Left ventricle myocardium superior (tissue), 1 donor: ENCODE data around the gene TEX9. TPM values are rescaled to one million over a fixed set of nuclear protein-coding genes. Genes with fewer than 3 reads are reported as not detected.

Experiments
- ATAC-seq: fragments of 200-7000 bp; cut with Tn5 transposase; one replicate; pipeline ENCODE4 v1.9.1; 2020; ENCODE audit warnings: mild to moderate bottlenecking, moderate library complexity
- DNase-seq: peaks from one replicate; pipeline ENCODE4 v3.0.0-alpha.2; 2020
- intact Hi-C: fragments of 100-400 bp; cut with micrococcal nuclease; formaldehyde crosslinking; loops from one replicate; pipeline ENCODE4 v1.11.0; 2022
- total RNA-seq: library from RNA; stranded (reverse); fragmentation: NEBNext Ultra II Directional; extraction: Animal tissue kit (Norgen Biotek cat#: 25700); gene quantifications from one replicate; pipeline ENCODE4 v1.2.1, GENCODE V29; 2021
- donor health status: DM: no; HTN: yes; CAD: no; lungs with severe emphysema.

Gene TEX9
- total RNA-seq, 1 donor from 2014 or later = 0.40 TPM

DNA sequence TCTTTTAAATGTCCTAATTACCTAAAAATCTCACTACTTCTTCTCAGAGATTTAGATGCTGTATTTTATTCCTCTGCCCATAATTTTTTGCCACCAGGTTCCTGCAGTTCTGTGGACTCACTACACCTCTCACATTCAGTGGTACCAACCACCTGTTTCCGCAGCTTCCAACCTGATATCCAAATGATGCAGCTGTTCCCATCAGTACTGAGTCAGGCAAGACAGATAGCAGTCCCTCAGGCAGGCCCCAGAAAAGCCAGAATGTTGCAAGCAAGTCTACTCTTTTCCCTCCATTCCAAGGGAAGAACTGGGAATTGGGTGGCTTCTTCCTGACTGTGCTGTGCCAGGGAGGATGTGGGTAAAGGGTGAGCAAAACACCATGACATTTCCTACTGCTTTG lies 60.8 kb downstream of the TEX9 start:
- intact Hi-C loops = no loop called here
- ATAC-seq (no peak), DNase-seq (no peak)

DNA sequence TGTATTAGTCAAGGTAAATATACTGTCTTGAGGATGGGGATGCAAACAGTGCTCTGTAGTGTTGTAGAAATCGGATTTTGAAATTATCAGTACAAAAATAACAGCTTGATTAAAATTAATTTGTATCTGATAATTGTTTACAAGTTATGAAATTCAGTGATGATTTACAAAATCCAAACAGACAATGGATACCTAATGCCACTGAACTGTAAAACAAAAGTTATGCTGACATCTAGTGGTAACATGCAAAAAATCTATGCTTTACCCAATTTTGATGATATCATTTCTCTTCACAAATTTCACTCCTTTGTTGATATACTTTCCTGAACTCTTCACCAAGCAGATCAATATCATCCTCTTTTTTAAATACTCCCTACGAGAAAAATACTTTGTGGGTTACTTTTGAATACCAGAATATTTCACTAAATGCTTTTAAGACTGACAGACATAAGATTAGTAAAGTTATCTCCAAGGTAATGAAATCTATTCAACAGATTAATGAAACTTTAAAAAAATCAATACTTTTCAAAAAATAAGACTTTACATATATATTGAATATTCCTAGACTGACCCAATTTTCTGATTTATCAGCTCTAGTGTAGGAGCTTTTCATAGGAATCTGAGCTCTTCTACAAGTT lies 63.7 kb downstream of the TEX9 start:
- no peak for ATAC-seq
- DNase-seq = no peak
- intact Hi-C loops = no loop called here

DNA sequence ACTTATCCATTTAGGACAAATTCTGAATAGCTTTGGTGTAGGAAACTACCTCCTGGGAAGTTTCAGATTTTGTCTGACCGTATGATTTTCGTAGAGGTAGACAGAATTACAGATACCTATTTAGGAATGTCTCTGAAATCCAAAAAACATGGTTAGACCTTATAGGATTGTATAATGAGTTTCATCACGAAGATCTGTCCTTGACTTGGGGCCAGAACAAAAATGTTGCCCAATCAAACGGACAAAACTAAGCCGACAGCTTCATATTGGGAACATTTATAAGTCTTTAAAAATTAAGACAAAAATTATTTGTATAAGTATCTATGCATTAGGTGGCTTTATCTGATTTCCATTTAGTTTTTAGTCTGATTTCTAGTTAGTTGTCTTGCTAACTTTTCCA lies 67.1 kb downstream of the TEX9 start:
- DNase-seq (no peak), ATAC-seq (no peak)
- intact Hi-C loops = no loop called here

DNA sequence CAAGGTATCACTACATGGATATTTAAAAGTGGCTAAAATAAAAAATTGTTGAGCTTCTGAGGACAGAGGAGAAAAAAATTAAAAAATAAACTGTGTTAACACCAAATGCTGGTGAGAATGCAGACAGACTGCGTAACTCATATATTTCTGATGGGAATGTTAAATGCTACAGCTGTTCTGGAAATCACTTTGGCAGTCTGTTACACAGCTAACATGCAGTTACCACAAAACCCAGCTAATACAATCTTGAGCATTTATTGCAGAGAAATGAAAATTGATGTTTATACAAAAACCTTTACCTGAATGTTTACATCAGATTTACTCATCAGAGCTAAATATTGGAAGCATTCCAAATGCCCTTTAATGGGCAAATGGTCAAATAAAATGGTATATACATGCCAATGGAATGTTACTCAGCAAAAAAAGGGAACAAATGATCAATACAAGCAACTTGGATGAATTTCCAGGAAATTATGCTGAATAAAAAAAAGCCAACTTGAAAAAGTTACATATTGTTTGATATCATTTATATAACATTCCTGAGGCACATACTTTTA lies 75.1 kb downstream of the TEX9 start:
- intact Hi-C loops = no loop called here
- no peak for ATAC-seq
- DNase-seq = no peak

DNA sequence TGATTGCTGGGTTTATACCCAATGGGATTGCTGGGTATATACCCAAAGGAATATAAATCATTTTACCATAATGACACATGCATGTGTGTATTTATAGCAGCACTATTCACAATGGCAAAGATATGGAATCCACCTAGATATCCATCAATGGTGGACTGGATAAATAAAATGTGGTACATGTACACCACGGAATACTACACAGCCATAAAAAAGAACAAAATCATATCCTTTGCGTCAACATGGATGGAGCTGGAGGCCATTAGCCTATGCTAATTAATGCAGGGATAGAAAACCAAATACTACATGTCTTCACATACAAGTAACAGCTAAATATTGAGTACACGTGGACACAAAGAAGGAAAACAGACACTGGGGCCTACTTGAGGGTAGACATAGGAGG lies 77.1 kb downstream of the TEX9 start:
- intact Hi-C loops = no loop called here
- ATAC-seq = no peak
- DNase-seq = no peak

DNA sequence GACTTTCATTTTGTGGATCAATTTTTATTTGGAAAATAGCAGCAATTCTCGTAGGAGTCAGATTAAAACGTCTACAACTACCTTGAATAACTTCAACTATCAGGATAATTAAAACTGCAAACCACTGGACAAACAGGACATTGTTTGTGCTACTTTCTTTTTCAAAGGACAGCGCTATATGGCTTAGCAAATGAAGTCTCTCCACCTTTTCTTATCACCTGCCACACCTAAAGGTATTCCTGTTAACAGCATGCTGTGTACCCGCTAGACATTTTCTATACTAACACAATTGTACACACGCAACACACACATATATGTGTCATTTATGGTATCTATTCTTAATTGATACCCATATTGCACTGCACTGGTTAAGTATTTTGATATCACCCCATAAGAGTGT lies 80.5 kb downstream of the TEX9 start:
- ATAC-seq (no peak), DNase-seq (no peak)
- intact Hi-C loops = no loop called here

DNA sequence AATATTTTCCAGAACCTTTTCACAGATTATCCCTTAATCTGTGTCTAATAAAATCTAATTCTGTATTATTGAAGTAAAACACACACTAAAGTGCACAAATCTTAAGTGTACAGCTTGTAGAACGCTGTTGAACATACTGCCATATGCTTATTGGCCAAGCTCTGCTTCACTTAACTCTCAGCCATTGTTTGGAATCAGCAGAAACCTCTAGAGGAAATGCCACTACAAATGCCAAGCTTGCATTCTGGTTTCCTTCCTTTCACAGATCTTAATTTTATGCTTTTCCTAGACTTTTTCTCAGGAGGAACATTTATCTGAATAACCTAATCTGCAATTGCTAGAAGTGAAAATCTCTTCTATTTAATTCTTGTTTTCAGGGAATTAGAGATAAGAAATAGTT lies 89.6 kb downstream of the TEX9 start:
- intact Hi-C loops = no loop called here
- ATAC-seq (no peak), DNase-seq (no peak)

DNA sequence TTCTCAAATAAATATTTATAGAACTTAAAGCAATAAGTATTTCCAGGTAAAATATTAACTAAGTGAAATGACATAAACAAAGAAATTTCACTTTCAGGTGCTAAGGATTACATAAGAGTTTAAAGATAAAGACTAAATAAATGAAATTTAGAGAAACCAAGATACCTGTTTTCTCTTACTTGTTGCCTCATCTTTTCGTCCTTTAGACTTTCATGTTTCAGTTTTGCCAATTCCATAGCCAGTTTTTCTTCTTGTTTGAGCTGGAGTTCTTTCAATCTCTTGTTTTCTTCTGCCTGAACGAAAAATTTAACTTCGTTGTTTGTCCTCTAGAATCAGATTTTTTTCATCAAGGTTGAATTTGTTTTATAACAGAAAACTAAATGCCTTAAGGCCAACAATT lies 91.0 kb downstream of the TEX9 start:
- ATAC-seq (no peak), DNase-seq (no peak)
- intact Hi-C loops = no loop called here

DNA sequence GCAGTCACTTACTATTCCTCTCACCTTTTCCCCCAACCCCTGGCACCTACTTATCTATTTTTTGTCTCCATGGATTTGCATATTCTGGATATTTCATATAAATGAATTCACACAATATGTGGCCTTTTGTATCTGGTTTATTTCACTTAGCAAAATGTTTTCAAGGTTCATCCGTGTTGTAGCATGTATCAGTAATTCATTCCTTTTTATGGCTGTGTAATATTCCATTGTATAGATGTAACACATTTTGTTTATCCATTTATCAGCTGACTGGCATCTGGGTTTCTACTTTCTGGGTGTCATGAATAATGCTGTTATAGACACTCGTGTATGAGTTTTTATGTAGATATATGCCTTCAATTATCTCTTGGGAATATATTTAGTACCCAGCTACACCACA lies 93.9 kb downstream of the TEX9 start:
- ATAC-seq = no peak
- intact Hi-C loops = no loop called here
- no peak for DNase-seq

DNA sequence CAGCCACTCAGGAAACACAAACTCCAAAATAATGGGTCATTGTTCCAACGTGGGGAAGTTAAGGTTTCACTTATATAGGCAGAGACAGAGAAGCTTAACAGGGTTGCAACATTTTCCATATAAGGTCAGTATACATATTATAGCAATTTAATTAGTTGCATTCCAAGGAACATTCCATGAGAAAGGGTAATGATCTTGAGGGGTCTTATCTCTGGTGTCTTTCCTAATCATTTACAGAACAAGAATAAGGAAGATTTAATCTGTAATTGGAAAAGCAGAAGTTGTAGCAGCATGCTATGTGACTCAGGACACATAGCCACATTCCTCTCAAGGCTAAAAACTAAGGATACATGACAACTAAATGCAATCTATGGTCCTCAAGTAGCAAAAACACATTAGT lies 94.8 kb downstream of the TEX9 start:
- ATAC-seq (no peak), DNase-seq (no peak)
- intact Hi-C loops = no loop called here

DNA sequence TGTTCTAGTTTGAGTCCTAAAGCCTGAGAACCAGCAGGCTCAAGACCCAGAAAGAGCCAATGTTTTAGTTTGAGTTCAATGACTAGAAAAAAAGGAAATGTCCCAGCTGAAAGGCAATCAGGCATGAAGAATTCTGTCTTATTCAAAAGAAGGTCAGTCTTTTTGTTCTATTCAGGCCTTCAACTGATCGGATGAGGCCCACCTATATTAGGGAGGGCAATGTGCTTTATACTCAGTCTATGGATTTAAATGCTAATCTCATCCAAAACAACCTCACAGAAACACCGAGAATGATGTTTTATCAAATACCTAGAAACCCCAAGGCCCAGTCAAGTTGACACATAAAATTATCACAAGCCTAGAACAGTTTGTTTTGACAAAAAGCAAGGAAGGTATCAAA lies 95.7 kb downstream of the TEX9 start:
- intact Hi-C loops = no loop called here
- ATAC-seq (no peak), DNase-seq (no peak)

DNA sequence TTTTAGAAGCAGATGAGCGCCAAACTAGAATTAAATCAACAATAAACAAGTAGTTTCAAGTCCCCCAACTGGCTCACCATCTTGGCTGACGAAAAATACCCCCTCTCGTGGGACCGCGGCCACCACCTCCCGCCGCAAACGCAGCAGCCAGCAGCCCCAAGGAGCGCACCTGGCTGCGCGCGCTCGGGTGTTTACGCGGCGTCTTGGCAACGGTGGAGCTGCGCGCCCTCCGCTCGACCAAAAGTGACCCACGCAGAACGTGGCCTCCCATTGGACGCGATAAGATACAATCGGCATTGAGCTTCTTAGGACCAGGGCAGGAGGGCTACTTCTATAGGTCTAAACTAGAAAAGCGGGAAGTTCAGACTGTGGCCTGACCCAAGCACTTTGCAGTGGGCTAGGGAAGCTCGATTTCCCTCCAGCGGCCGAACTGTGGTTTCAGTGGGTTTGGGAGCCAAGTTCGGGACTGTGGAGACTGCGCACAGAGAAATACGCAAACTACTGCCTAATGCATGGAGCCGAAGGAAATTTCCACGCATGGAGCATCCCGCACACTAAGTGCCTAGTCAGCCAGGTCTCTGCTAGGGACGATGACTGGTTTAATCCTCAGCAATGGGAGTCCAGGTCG lies 99.8 kb downstream of the TEX9 start, which contains the start of gene MNS1:
Gene MNS1 (minus strand): TSS at position 245 of the 628 bp plus-strand sequence. CDS start 165 bp downstream, at position 80.
- intact Hi-C loops = no loop called here
- peak; percentile 88 for DNase-seq
- ATAC-seq = peak; percentile 100

DNA sequence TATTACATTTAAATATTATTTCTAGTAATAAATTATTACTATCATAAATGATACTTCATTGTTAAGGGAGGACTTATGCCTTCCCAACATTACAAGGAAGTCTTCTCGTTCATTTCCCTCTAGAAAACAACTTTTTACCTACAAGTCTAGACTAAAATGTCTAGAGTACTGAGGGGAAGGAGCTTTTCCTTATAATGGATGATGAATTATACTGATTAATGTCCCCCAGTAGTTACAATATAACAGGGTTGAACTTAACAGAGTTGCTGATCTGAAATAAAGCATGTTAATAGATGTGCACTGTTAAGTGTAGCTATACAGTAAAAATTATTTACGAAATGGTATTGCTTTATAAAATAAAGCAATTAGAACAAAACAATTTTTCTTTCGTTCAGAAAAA lies 102.4 kb downstream of the TEX9 start:
- no peak for ATAC-seq
- no peak for DNase-seq
- intact Hi-C loops = no loop called here

DNA sequence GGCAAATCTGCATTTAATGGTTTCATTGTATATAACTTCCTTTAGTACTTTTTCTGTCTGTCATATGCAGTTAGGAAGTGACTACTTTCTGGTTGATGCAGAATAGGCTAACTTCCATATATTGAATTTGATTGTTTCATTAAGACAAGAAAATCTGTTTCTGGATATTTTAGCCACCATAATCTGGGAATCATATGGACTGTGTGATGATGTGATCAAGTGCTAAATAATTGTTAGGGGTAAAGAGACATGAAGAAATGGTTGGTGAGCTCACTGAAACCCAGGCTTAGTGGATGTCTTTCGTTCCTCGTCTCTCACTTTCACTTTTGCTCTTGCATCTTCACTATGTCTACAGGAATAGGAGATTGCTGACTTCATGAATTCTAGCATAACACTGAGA lies 103.2 kb downstream of the TEX9 start:
- DNase-seq (no peak), ATAC-seq (no peak)
- intact Hi-C loops = no loop called here

DNA sequence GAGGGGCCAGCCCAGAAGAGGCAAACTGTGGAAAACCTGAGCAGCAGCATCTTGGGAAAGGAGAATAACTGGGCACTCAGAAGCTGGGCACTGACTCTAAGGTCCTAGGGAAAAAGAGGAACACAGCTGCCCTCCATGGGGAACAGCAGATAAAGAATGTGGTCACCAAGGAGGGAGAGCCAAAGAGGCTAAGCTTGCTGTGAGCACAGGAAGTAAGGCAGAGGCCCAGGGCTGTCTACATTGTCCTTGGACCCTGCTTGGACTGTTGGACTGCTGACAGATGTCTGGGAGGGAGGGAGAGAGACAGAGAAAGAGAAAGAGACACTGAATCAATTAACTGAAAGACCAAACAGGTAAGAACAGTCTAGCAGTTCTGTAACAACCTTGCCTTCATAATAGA lies 104.3 kb downstream of the TEX9 start:
- DNase-seq (no peak), ATAC-seq (no peak)
- intact Hi-C loops = no loop called here

DNA sequence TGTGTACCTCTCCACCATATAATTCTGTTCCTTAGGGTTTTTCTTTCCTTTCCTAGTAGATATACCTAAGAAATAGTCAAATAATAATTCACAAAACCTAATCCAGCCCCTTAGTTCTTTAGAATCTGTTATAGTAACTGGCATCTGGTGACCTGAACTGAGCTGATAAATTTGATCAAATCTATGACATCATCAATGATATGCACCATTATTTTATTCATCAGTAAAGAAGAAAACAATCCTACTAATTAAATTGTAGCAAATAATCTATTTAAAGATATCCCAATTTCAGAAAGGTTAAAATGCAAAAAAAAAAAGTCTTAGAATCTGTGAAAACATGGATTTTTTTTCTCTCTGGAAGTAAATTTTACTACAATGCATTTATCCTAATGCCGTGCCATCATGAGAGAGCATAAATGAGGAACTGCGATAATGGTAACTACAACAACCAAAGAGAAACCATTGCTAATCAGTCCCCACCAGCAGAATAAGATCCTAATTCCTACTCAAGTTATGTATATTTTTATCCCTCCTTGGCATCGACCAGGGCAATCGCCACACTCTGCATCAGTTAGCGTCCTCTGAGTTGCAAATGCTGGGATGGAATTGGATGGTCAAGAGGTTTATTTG lies 106.3 kb downstream of the TEX9 start:
- ATAC-seq (no peak), DNase-seq (no peak)
- intact Hi-C loops = no loop called here

DNA sequence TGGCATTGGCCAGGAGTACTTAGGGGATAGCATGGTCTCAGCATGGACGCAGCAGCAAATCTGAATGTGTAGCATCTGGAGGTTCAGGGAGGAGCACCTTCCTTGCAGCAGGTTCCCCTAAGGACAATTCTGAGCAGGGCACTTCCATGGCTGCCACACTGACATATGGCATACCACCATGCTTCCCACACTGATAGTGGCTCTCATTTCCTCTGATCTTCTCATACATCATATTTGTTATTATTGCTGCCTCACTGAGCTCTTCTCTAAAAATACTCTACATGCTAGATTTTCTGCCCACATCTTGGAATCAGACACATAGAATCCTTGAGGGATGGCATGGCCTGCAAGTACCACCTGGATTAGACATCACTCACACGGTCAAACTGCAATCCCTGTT lies 107.1 kb downstream of the TEX9 start:
- intact Hi-C loops = no loop called here
- DNase-seq = no peak
- no peak for ATAC-seq

DNA sequence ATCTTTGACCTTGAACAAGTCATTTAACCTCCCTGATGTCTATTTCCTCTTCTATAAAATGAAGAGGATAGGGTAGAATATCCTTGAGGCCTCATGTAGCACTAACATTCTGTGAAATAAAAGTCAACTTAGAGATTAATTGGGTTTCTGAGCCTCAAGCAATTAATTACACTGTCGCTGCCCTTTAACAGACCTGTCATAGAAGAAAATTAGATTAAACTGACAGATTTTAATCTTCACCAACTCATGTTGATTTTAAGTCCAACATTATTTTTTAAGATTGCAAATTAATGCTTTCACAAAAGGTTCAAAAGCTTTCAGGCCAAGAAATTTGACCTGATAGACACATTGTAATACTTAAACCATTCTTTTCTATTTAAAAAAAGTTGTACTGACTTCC lies 107.8 kb downstream of the TEX9 start:
- intact Hi-C loops = no loop called here
- DNase-seq (no peak), ATAC-seq (no peak)

DNA sequence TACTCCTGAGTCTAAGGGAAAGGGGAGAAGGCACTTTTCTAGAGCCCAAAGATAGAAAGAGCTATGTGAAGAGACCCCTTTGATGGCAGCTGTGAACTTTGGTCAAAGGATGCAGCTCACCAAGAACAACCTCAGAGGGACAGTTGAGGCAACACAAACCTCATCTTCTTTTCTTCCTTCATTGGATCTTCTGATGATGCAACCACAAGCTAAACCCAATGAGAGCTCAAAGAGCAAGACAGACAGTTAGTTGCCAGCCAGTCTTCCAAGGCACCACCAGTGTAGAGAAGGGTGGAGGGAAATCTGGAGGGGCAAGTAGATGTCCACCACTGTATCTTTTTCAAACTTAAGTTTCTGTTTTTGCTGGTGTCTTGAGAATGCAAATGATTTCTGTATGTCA lies 110.1 kb downstream of the TEX9 start:
- ATAC-seq = no peak
- intact Hi-C loops = no loop called here
- DNase-seq = no peak
